ENCODE data around the gene GLTP.
"Not testable (repeated sequence)": the region's sequence is repeated elsewhere in the genome, so short reads cannot be mapped to it uniquely, and the experiment has no call there.

GLTP gene, protein sequence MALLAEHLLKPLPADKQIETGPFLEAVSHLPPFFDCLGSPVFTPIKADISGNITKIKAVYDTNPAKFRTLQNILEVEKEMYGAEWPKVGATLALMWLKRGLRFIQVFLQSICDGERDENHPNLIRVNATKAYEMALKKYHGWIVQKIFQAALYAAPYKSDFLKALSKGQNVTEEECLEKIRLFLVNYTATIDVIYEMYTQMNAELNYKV

DNA sequence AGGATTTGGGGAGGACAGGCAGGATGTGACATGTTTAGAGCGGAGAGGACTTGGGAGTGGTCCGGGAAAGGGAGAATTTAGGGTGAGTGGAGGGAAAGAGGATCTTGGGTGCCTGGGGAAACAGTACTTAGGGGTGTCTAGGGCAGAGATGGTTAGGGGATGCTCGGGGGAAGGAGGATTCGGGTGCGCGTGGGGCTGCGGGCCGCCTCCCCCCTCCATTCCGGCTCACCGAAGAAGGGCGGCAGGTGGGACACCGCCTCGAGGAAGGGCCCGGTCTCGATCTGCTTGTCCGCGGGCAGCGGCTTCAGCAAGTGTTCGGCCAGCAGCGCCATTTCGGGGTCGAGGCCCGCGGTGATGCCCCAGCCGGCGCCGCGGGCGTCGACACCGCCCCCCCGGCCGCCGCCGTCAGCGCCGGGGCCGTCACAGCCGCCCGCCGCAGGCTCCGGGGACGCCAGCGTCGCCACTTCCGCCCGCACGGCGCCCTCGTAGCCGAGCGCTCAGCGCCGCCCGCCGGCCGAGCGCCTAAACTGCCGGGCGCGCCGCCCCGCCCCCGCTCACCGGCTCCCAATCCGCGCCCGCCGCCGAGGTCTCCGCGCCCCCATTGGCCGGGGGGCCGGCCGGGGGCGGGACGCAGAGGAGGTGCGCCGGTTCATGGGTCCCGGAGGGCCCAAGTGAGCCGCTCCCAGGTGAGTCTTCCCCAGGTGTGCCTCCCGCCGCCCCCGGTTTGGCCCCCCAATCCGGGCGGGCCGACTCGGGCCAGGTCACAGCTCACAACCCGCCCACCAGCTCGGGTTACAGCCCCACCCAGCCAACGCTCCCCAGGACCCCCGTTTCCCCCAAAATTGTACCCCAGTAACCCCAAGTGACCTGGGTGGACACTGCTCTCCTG is at the start of gene GLTP:
Gene GLTP, minus strand, starts transcription at position 499 of the 889 bp plus-strand sequence. Its CDS starts 167 bp downstream, at position 332.
- DNase-seq (ENCODE audit: low read depth), result peak; percentile 84

DNA sequence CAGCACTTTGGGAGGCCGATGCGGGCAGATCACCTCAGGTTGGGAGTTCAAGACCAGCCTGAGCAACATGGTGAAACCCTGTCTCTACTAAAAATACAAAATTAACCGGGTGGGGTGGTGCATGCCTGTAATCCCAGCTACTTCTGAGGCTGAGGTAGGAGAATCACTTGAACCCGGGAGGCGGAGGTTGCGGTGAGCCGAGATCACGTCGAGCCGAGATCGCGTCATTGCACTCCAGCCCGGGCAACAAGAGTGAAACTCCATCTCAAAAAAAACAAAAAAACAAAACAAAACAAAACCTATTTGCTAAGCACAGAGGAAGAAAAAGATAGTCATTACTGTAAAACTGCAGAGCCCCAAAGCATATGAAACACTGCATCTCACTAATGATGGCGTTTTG is 49.0 kb upstream of the GLTP start:
- not testable (repeated sequence) for DNase-seq (ENCODE audit: low read depth)

DNA sequence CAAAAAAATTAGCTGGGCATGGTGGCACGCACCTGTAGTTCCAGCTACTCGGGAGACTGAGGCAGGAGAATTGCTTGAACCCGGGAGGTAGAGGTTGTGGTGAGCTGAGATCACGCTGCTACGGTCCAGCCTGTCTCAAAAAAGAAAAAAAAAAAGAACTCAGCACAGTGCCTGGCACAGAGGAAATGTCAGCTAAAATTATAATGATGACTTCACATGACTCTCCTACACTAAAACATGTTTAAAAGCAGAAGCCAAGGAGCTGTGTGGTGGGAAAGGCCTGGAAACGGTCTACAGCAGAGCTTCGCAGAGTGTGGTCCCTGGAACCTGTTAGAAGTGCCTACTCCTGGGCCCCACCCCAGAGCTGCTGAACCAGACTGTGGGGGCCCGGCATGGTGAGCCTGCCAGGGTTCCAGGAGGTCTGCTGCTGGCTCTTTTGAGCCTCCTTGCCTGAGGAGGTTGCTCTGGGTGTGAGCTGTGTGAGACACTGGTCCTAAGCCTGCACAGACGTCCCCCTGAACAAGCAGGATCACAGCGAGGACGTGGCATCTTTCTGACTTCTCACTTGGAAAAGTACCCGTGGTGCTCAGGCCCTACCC is 47.8 kb upstream of the GLTP start:
- DNase-seq (ENCODE audit: low read depth), result no peak

DNA sequence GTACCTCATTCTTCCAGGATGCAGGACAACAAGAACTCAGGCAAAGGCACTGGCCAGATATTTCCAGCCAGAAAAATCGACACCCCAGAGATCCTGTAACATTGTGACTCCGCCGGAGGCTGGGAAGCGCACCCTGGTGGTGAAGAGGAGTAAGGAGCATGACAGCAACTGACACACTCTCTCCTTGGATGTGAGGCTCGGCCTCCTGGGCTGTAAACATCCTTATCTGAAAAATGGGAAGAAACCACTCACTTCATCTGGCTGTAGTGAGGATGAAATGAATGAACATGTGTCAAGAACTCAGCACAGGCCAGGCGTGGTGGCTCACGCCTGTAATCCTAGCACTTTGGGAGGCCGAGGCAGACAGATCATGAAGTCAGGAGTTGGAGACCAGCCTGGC is 47.3 kb upstream of the GLTP start:
- DNase-seq (ENCODE audit: low read depth), result peak; percentile 13

DNA sequence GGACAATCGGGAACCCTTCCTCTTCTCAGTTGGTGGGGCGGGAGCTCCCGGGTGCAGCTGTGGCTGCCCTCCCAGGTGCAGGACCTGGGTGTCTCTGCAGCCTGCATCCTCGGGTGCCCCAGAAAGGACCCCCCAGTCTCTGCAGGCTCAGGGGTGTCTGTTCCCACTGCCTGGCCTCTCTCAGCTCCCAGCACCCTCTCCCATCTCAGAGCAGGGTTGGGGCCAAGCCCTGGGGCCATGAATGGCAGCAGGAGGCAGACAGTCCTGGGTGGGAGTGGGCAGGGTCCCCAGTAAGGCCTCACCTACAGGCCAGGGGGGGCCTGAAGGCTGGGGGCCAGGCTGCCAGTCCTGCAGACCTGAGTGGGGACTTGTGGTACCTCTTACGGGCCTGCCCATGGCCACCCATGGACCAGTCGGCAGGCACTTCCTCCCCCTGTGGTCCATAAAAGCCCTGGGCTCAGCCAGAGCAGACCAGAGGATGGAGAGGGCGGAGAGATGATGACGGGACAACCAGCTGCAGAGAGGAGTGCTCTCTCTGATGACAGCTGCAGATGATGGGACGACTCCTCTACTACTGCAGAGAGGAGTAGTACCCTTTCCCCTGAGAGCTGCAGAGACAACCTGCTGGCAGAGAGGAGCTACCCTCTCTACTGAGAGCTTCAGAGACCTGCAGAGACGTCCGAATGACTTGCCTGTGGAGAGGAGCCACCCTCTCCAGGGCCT is 46.3 kb upstream of the GLTP start:
- no peak for DNase-seq (ENCODE audit: low read depth)

DNA sequence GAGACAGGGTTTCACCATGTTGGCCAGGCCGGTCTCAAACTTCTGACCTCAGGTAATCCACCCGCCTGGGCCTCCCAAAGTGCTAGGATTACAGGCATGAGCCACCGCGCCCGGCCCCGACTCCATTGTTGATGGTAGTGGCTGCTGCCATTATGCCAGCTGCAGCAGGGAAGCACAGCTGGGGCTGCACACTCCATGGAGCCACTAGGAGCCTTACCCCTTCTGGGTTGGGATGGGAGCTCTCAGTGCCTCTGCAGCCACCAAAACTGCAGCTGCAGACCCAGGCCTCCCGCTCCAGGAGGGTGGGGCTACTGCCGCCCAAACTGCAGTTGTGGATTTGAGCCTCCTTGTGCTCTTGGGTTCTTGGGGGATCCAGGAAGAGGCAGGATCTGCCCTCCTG is 45.7 kb upstream of the GLTP start:
- DNase-seq (ENCODE audit: low read depth), result no peak

DNA sequence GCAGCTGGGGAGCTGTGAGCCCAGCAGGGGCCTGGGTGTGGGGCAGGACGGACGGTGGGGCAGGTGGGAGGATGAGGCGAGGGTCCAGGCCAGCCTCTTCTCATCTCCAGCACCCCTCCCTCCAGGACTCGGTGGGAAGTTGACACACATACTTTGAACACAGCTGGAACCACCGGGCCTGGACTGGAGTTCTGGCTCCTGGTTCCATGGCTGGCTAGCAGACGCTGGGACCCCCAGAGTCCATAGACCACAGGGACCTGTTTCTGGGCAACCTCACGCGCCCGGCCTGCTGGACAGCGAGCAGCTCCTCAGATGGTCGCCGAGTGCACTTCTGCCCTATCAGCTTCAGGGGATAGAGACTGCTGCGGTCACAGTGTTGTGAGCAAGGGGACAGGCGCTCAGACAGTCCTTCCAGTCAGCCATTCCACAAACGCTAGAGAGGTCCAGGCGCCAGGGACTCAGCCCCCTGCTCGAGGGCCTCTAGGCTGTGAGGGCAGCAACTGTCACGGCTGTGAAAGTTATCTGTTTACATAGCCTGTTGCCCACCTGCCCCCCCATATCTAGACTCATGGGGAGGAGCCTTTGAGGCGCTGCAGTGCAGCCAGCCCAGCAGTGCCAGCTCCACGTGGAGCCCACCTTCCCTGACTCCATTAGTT is 45.0 kb upstream of the GLTP start:
- DNase-seq (ENCODE audit: low read depth), result no peak

DNA sequence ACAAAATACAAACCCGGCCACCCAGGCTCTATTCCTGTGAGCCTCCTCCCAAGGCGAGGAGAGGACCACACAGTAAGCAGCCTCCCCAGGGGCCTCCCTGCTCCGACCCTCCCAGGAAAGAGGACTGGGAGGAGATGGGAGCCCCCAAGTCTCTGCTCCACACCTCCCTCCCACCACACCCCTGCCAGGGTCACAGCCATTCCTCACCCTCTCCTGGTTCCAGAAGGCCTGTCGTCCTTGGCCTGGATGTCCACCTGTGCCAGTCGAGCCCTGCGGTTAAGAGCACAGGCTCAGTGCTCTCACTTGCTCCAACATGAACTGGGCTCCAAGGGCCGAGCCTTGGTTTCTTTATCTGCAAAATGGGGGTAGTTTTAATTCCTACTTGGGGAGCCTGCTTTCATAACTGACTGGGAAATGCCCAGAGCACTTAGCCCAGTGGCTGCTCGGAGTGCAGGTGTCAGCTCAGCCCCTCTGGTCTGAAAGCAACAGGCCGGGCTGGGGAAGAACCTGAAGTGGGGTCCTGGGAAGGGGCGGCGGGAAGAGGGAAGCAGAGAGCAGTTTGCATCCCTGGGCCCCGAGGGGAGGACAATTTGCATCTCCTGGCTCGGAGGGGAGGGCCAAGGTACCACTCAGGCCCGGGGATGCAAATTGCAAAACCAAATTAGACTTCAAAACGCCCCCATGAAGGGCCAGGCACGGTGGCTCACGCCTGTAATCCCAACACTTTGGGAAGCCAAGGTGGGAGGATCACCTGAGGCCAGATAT is 43.3 kb upstream of the GLTP start:
- no peak for DNase-seq (ENCODE audit: low read depth)

DNA sequence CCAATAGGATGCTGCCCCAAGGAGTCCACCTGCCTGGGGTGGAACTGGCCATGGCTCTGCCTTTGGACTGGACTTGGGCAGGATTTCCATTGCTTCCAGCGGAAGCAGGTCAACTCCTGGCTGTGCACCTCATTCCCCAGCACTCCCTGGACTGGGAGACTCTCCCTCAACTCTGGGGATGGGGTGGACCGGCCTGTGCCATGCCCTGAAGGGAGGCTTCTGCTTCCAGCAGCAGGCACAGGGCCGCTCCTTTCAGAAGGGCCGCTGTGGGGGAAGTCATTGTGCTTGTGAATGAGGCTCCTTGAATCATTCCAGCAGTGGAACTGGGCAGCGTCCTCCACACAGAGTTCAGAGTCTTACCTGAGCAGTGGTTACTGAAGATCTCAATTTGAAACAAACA is 42.7 kb upstream of the GLTP start:
- DNase-seq (ENCODE audit: low read depth), result no peak

DNA sequence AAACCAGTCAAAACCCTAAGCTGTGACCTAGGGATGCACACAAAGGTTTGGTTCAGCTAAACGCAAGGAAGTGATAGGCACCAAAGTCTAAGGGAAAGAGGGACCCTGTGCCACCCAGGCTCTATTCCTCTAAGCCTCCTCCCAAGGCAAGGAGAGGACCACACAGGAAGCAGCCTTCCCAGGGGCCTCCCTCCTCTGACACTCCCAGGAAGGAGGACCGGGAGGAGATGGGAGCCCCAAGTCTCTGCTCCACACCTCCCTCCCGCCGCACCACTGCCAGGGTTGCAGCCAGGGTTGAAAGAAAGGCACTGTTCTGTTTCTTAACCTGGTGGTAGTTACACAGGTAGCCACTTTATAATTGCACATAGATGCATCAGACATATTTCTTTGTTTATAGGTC is 41.6 kb upstream of the GLTP start:
- no peak for DNase-seq (ENCODE audit: low read depth)

DNA sequence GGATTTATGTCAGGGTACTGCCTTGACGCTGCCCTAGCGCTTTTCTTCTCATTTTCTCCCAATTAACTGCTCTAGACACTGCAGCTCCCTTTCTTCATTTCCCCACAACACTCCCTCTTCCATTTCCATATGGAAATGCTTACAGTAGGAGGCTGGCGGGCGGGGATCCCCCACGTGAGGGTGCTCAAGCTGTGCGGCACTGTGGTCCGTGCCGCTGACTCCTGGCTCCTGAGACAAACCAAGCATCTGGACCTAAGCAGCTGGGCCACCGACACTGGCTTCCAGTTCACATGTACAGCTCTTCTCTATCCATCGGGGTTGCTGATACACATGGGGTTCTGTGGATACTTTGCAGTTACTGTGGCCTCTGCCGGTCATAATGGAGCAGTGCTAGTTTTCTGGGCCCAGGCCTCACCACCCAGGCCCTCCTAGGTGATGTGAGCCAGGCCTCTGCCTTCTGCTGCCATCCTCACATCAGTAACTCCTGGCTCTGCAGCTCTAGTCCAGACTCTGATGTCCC is 40.0 kb upstream of the GLTP start:
- DNase-seq (ENCODE audit: low read depth), result no peak

DNA sequence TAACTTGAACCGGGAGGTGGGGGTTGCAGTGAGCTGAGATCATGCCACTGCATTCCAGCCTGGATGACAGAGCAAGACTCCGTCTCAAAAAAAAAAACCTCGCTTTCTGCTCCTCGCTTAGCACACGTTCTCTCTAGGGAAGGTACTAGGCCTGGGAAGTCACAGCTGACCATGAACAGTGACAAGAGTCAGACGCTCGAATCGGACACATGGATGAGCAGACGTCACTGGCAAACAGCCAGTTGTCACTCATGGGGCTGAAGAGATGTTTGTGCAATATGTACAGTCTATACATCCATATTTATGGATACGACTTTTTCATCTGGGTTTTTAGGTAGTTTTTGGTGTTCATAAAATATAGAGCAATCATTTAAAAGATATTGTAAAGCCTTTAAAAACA is 39.1 kb upstream of the GLTP start:
- DNase-seq (ENCODE audit: low read depth), result no peak

DNA sequence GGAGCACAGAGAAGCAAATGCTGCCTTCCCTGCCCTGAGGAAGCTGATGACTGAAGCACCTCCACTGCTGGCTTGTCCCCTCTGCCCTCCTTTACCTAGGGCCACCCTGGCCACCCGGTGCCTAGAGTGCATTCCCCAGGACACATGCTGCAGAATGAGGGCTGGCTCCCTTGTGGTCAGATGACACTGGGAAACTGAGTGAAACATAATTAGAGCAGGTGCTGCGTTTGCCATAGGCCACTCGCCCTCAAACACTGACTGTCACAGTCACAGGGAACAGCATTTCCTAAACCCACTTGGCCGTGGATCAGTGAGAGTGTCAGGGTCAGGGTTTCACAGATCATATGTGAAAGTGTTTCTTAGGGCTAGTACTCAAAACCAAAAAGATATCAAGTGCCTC is 35.7 kb upstream of the GLTP start:
- no peak for DNase-seq (ENCODE audit: low read depth)

DNA sequence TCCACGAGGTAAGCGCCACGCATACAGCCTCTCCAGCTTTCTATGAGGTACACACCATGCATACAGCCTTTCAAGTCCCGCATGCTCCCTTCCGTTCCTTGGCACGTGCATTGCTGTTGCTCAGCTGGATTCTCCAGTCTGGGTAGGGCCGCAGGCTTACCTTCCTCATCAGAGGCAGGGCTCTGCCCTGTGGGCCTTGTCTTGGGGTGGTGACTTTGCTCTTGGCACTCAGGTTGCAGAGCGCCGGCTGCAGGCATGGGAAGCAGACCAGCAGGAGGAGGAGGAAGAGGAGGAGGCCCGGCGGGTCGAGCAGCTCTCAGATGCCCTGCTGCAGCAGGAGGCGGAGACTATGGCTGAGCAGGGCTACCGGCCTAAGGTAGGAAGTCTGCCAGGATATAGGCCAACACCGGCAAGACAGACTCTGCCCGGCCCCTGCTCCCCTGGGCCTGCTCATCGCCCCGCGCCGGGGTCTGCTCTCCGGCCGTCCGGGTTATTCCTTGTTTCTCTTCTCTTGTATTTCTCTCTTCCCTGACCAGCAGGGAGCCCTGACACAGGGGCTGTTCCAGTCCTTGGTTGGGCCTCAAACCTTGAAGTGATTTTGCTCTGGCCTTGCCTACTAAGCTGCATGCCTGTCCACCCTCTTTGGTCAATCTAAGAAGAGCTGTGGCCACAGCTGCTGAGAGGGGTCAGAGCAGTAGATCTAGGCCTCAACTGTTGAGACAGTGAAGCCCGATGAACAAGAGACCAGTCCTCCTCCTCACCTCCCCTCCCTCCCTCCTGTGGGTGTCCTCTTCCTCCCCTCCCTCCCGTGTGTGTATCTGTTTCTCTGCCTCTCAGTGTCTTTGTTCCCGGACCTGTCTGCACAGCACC is 35.1 kb upstream of the GLTP start:
- DNase-seq (ENCODE audit: low read depth), result no peak

DNA sequence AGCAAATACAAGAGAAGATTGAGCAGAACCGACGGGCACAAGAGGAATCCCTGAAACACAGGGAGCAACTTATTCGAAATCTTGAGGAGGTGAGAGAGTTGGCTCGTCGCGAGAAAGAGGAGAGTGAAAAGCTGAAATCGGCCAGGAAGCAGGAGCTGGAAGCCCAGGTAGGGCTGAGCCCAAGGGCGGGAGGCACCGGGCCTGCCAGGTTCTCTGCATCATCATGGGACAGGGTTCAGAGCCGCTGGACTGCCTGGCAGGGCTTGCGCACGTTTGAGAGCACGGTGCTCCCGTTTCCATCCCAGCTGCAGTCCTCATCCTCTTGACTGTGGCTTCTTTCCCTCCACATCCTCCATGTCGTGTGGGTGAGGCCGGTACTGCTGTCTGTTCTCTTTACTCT is 34.1 kb upstream of the GLTP start:
- DNase-seq (ENCODE audit: low read depth), result no peak

DNA sequence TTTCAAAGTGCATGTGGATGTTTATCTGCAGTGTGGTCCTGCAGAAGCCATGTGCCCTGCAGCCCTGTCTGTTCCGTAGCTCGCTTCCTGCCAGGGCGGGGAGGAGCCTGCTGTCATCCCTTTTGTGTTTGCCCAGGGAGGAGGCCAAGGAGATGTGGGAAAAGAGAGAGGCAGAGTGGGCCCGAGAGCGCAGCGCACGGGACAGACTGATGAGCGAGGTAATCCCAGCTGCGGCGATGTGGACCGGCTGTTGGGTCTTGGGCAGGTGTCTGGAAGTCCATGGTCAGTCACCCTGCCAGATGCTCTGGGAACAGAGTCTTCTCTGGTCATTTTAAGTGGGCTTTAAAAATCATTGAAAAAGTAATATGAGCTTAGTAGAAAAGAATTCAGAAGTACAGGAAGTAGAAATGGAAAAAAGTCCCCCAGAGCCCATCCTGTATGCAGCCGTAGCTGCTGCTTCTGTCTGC is 32.5 kb upstream of the GLTP start:
- no peak for DNase-seq (ENCODE audit: low read depth)

DNA sequence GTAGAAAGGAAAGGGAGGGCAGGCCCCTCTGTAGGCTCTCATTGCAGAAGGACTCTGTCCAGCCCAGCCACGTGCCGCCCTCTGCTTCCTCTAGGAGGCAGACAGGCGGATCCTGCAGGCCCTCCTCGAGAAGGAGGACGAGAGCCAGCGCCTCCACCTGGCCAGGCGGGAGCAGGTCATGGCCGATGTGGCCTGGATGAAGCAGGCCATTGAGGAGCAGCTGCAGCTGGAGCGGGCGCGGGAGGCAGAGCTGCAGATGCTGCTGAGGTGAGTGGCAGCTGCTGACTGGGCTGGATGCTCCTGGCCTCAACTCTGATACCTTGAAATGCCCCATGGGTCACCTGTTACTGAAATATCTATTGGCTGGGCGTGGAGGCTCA is 30.6 kb upstream of the GLTP start:
- no peak for DNase-seq (ENCODE audit: low read depth)

DNA sequence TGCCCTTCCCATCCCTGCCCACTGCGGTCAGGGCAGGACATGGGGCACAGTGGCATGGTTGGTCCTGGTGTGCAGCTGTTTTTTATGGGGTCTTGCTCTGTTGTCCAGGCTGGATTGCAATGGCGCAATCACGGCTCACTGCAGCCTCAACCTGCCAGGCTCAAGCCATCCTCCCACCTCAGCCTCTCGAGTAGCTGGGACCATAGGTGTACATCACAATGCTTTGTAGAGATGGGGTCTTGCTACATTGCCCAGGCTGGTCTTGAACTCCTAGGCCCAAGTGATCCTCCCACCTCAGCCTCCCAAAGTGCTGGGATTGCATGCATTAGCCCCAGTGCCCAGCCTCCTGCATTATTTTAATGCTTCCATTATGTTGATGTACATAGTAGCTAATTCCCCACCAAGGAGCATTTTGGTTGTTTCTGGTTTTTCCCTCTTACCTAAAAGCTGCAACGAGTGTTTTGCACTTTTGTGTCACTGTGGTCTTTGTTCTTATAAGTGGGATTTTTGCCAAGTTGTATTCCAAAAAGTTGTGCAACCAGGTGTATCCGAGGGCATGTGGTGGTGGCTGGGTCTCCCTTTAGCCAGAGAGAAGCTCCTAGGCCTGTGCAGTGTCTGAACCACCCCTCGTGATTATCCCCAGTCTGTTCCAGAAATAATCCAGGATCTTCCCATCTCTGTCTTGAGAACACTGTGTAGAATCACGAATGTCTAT is 30.1 kb upstream of the GLTP start:
- no peak for DNase-seq (ENCODE audit: low read depth)

DNA sequence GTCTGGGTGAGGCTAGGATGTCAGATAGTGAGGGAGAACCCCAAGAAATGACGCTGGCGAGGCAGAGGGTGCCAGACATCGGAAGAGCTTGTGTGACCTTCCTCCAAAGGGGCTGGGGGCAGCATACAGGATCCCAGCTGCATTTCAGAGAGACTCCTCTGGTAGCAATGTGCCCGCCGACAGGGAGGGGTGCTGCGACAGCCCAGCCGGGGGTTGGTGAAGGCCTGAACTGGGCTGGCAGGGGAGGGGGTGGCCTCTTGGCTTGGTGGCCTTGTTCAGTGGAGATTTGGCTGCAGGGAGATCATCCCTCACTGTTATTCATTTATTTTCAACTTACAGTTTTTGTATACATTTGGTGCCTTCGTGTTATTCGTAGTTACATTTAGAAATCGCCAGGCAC is 25.0 kb upstream of the GLTP start:
- no peak for DNase-seq (ENCODE audit: low read depth)
